HepG2 (cell line): ENCODE data around the gene CNTFR. TPM values are rescaled to one million over a fixed set of nuclear protein-coding genes. Genes with fewer than 3 reads are reported as not detected.

Source experiments
- EHMT2 ChIP-seq: fragments of 200-600 bp; sonication (generic); IDR thresholded peaks from 2 replicates; pipeline ENCODE4 v1.7.0; 2017; ENCODE audit warnings: antibody characterized with exemption, low read depth, low read length, borderline replicate concordance
- ELF1 ChIP-seq: sonication (generic); formaldehyde crosslinking; IDR thresholded peaks from 2 replicates; pipeline ENCODE4 v1.4.0; 2020; ENCODE audit warnings: missing genetic modification reagents
- FOXO1 ChIP-seq: sonication (generic); formaldehyde crosslinking; IDR thresholded peaks from 2 replicates; pipeline ENCODE4 v1.4.0; 2020; ENCODE audit warnings: missing genetic modification reagents
- KMT2A ChIP-seq: sonication (generic); formaldehyde crosslinking; IDR thresholded peaks from 2 replicates; pipeline ENCODE4 v1.4.0; 2020; ENCODE audit warnings: missing genetic modification reagents
- NR2F1 ChIP-seq, 2 experiments: fragments of 450-650 bp in 1 of 2; formaldehyde crosslinking in 1 of 2; IDR thresholded peaks; 2 replicates each; pipeline versions ENCODE4 v1.5.0 to v1.6.1; 2016 to 2020; ENCODE audit warnings: mild to moderate bottlenecking in 1 of 2, missing compliant biosample characterization in 1 of 2, missing genetic modification reagents in 1 of 2, moderate library complexity in 1 of 2
- RXRB ChIP-seq: IDR thresholded peaks from 2 replicates; pipeline ENCODE4 v1.6.1; 2016; ENCODE audit warnings: borderline replicate concordance, missing genetic modification reagents, missing compliant biosample characterization
- TEAD3 ChIP-seq: optimal IDR thresholded peaks from 2 replicates; pipeline ENCODE3; 2016; ENCODE audit warnings: borderline replicate concordance
- XRCC5 ChIP-seq: fragments of 200-400 bp; formaldehyde crosslinking; optimal IDR thresholded peaks from 2 replicates; pipeline ENCODE3; 2017; ENCODE audit warnings: mild to moderate bottlenecking, low read length
- ZNF263 ChIP-seq: sonication (generic); formaldehyde crosslinking; IDR thresholded peaks from 2 replicates; pipeline ENCODE4 v1.4.0; 2020; ENCODE audit warnings: missing genetic modification reagents
- ZNF34 ChIP-seq: sonication (generic); formaldehyde crosslinking; IDR thresholded peaks from 2 replicates; pipeline ENCODE4 v1.4.0; 2020; ENCODE audit warnings: mild to moderate bottlenecking, missing genetic modification reagents, borderline replicate concordance
- polyA plus RNA-seq, 8 experiments: library from polyadenylated mRNA; depleted of rRNA in 3 of 8; stranded (reverse) in 7 of 8; unstranded in 1 of 8; fragments of >200 nt; fragmentation: Illumina TruSeq in 4 of 8; extraction: Trizol in 4 of 8; gene quantifications; 2 replicates each; pipeline versions ENCODE4 v1.2.1 to v1.2.3, GENCODE V29; 2011 to 2016; ENCODE audit warnings: low read depth in 4 of 8, missing spikeins in 1 of 8, mixed read lengths in 1 of 8; ENCODE audit not compliant: insufficient read depth in 1 of 8
- total RNA-seq, 5 experiments: library from RNA; depleted of rRNA; stranded (reverse); fragments of >200 nt; fragmentation: Illumina TruSeq; extraction: Trizol; gene quantifications; 2 replicates each; pipeline ENCODE4 v1.2.3, GENCODE V29; 2016; ENCODE audit warnings: low read depth in 1 of 5
- TF ChIP-seq, protein P1 (sequence below): sonication (generic); formaldehyde crosslinking; IDR thresholded peaks from 2 replicates; pipeline ENCODE4 v1.5.0; 2020; ENCODE audit warnings: missing genetic modification reagents
- TF ChIP-seq, protein P2 (sequence below): sonication (generic); formaldehyde crosslinking; IDR thresholded peaks from 2 replicates; pipeline ENCODE4 v1.8.0; 2022; ENCODE audit warnings: mild to moderate bottlenecking, missing genetic modification reagents, moderate library complexity

Gene CNTFR
- total and polyA plus RNA-seq, 2 of the 13 experiments (the other 11 are each of a cell fraction or from before 2014, with no cell fraction given), result not detected

DNA sequence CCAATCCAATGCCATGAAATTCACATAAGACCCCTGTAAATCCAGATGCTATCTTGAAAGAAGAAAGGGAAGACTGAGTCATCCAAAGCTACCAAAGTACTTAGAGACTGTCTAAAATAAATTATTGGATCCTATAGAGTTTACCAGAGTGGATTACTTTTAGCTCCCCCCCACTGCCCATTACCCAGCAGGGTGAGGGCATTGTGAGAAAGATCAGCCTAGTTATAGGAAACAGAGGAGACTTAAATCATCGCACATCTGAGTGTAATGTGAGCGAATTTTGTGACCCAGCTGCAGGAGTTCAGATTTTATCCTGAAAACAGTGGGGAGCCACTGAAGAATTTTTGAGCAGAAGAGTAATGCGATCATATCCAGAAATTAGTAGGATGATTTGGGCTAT, 65.2 kb downstream of the CNTFR start (continued):
- no peak for TF ChIP-seq ZNF34 (CRISPR knock-in tag)
- TF ChIP-seq FOXO1 (CRISPR knock-in tag), result no peak
- TF ChIP-seq NR2F1 (CRISPR knock-in tag; IDR thresholded peaks at IDR 0.05), result no peak
- TF ChIP-seq, protein P1, sequence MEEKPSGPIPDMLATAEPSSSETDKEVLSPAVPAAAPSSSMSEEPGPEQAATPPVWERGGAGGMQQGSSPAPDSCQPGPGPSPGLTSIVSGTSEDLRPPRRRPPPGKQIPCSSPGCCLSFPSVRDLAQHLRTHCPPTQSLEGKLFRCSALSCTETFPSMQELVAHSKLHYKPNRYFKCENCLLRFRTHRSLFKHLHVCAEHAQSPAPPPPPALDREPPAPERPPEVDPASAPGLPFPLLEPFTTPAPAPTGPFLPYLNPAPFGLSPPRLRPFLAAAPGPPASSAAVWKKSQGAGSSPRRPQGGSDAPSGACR, result no peak
- no peak for TF ChIP-seq XRCC5
- TF ChIP-seq KMT2A (CRISPR knock-in tag), result no peak
- no peak for TF ChIP-seq EHMT2
- no peak for TF ChIP-seq ZNF263 (CRISPR knock-in tag)
- no peak for TF ChIP-seq ELF1 (CRISPR knock-in tag)
- TF ChIP-seq TEAD3 (CRISPR knock-in tag), result no peak
- TF ChIP-seq RXRB (CRISPR knock-in tag), result no peak
- TF ChIP-seq, protein P2, sequence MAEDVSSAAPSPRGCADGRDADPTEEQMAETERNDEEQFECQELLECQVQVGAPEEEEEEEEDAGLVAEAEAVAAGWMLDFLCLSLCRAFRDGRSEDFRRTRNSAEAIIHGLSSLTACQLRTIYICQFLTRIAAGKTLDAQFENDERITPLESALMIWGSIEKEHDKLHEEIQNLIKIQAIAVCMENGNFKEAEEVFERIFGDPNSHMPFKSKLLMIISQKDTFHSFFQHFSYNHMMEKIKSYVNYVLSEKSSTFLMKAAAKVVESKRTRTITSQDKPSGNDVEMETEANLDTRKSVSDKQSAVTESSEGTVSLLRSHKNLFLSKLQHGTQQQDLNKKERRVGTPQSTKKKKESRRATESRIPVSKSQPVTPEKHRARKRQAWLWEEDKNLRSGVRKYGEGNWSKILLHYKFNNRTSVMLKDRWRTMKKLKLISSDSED (CRISPR knock-in tag), result no peak
- TF ChIP-seq, all 625 proteins: peak for 0
